ENCODE data around the gene ONECUT2. TPM values are rescaled to one million over a fixed set of nuclear protein-coding genes. Genes with fewer than 3 reads are reported as not detected.
"Not testable (repeated sequence)": the region's sequence is repeated elsewhere in the genome, so short reads cannot be mapped to it uniquely, and the experiment has no call there.

The ONECUT2 gene
- under 1 TPM in 1 of 4 donors, not detected in 3; 0.07 TPM for total RNA-seq

DNA sequence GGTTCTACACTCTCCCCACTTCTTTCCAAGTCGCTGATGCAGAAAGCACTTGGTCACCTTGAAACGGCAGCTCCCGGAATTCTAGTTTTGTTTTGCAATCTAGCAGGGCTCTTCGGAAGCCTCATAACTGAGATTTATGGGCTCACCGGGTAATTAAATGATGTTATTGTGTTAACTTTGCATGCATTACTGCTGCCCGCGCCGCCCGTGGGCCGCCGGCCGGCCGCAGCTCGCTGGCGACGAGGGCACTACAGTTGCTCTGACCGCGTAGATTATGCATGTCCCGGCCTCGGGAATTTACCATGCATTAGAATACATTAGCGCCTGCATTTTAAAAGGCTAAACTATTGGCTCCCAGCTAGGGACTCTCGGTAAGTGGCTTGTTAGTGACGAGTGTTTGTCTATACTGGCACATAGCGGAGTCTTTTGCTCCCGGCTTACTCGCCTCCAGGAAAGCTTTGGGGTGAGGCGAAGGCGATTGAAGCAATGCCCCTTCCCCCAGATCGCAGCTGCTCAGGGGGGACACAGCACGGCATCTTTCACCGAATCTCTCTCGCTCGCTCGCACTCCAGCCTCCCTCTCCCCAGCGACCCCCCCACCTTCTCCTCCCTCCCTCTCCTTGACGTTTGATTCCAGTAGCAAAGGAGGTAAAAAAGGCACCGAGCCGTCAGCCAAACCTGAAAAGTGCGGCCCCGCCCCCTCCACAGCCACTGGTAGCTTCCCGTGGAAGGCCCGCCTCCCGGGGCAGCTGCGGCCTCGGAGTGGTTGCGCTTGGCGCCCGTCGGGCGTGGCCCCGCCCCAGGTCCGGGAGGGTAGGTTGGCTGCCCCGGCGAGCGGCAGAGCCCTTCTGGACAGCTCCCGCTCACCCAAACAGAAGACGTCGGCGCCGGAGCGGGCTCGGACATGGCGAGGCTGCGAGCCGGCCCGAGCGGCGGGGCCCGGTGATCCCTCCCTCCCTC lies at the start of gene ONECUT2:
Gene ONECUT2, plus strand, starts transcription at position 839 of the 959 bp plus-strand sequence. CDS start 343 bp downstream, outside the sequence.
- intact Hi-C loops (cut with DNase I; ENCODE audit: low total_unique reads) = loop anchor here (10.0 kb wide), 1 partner anchor 680 kb away; no protein-coding TSS in a partner anchor

DNA sequence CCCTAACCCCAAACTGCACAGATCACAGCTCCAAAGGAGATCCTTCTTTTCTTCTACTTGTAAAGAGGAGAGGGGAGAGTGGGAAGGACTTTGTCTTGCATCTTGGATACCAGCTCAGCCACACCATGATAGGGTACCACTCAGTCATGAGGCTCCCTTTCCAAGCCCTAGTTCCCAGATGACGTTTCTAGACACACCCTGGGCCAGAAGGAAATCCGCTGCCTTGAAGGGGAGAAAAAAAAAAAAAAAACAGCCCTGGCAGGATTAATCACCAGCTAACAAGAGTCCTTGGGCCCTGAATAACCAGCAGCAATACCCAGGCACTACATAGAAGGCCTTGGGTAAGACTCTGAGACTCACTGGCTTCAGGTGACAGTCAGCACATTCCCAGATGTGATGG lies 45.9 kb upstream of the ONECUT2 start:
- intact Hi-C loops (cut with DNase I; ENCODE audit: low total_unique reads) = no loop called here

More for the DNA sequence above, at the start of gene ONECUT2:
- H3K4me1 ChIP-seq = peaks cover 0 to 12% of the 10 kb centered on the region in 2 donors
- peak within 1 kb of the TSS; percentile 17 to 45 for H3K4me3 ChIP-seq
- no peak within 1 kb of the TSS for H3K27ac ChIP-seq
- peaks cover 27 to 75% of the 10 kb centered on the region in 2 donors for H3K27me3 ChIP-seq
- TF ChIP-seq, protein P1, sequence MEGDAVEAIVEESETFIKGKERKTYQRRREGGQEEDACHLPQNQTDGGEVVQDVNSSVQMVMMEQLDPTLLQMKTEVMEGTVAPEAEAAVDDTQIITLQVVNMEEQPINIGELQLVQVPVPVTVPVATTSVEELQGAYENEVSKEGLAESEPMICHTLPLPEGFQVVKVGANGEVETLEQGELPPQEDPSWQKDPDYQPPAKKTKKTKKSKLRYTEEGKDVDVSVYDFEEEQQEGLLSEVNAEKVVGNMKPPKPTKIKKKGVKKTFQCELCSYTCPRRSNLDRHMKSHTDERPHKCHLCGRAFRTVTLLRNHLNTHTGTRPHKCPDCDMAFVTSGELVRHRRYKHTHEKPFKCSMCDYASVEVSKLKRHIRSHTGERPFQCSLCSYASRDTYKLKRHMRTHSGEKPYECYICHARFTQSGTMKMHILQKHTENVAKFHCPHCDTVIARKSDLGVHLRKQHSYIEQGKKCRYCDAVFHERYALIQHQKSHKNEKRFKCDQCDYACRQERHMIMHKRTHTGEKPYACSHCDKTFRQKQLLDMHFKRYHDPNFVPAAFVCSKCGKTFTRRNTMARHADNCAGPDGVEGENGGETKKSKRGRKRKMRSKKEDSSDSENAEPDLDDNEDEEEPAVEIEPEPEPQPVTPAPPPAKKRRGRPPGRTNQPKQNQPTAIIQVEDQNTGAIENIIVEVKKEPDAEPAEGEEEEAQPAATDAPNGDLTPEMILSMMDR (IDR thresholded peaks at IDR 0.05) = no peak
- no peak for TF ChIP-seq POLR2A (IDR thresholded peaks at IDR 0.05)
- H3K36me3 ChIP-seq = no peaks in the 10 kb centered on the region
- DNase-seq = peak; percentile 77 to 86
- H3K9me3 ChIP-seq = no peaks in the 10 kb centered on the region

DNA sequence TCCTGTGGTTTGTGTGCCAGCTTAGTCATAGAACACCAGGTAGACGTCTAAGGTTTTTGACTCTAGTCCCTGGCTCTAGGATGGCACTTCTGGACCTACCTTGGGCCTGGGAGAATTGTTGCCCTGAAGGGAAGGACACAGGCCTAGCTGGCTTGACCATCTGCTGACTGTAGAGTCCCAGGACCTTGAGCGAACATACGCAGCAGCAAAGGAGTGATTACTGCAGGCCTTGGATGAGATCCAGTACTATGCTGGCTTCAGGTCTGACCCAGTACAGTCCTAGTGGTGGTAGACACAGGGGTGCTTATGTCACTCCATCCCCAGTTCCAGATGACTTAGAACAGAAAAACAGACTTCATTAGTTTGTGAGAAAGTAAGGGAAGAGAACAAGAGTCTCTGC lies 45.1 kb upstream of the ONECUT2 start:
- TF ChIP-seq POLR2A (IDR thresholded peaks at IDR 0.05) = no peak
- TF ChIP-seq, protein P1 (IDR thresholded peaks at IDR 0.05) = no peak

More for the DNA sequence above, 45.9 kb upstream of the ONECUT2 start:
- Histone ChIP-seq H3K27me3 (no peaks in the 10 kb centered on the region), H3K4me3 (no peak overlapping the region), H3K9me3 (no peaks in the 10 kb centered on the region), H3K4me1 (no peaks in the 10 kb centered on the region), H3K27ac (no peak overlapping the region), H3K36me3 (no peaks in the 10 kb centered on the region)
- DNase-seq = no peak
- no peak for TF ChIP-seq POLR2A (IDR thresholded peaks at IDR 0.05)
- TF ChIP-seq, protein P1 (IDR thresholded peaks at IDR 0.05) = no peak

DNA sequence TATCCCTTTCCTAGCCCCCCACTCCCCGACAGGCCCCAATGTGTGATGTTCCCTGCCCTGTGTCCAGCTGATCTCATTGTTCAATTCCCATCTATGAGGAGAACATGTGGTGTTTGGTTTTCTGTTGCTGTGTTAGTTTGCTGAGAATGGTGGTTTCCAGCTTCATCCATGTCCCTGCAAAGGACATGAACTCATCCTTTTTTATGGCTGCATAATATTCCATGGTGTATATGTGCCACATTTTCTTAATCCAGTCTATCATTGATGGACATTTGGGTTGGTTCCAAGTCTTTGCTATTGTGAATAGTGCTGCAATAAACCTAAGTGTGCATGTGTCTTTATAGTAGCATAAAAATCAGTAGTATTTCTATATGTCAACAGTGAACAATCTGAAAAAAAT lies 40.4 kb upstream of the ONECUT2 start:
- H3K4me1 ChIP-seq; H3K36me3 ChIP-seq; intact Hi-C loops (cut with DNase I; ENCODE audit: low total_unique reads); H3K27ac ChIP-seq; H3K27me3 ChIP-seq; H3K4me3 ChIP-seq; H3K9me3 ChIP-seq; DNase-seq: not testable (repeated sequence)

More for the DNA sequence above, 45.1 kb upstream of the ONECUT2 start:
- Histone ChIP-seq H3K36me3 (no peaks in the 10 kb centered on the region), H3K27me3 (no peaks in the 10 kb centered on the region), H3K4me1 (no peaks in the 10 kb centered on the region), H3K9me3 (no peaks in the 10 kb centered on the region), H3K27ac (no peak overlapping the region), H3K4me3 (no peak overlapping the region)
- intact Hi-C loops (cut with DNase I; ENCODE audit: low total_unique reads) = no loop called here
- no peak for DNase-seq

DNA sequence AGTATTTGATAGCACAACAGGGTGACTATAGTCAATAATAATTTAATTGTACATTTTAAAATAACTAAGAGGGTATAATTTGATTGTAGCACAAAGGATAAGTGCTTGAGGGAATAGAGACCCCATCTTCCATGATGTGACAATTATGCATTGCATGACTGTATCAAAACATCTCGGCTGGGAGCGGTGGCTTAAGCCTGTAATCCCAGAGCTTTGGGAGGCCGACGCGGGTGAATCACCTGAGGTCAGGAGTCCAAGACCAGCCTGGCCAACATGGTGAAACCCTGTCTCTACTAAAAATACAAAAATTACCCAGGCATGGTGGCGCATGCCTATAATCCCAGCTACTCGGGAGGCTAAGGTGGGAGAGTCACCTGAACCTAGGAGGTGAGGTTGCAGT lies 38.3 kb upstream of the ONECUT2 start:
- H3K9me3 ChIP-seq; intact Hi-C loops (cut with DNase I; ENCODE audit: low total_unique reads); H3K27me3 ChIP-seq; H3K36me3 ChIP-seq; H3K4me3 ChIP-seq; DNase-seq; H3K27ac ChIP-seq; H3K4me1 ChIP-seq: not testable (repeated sequence)

DNA sequence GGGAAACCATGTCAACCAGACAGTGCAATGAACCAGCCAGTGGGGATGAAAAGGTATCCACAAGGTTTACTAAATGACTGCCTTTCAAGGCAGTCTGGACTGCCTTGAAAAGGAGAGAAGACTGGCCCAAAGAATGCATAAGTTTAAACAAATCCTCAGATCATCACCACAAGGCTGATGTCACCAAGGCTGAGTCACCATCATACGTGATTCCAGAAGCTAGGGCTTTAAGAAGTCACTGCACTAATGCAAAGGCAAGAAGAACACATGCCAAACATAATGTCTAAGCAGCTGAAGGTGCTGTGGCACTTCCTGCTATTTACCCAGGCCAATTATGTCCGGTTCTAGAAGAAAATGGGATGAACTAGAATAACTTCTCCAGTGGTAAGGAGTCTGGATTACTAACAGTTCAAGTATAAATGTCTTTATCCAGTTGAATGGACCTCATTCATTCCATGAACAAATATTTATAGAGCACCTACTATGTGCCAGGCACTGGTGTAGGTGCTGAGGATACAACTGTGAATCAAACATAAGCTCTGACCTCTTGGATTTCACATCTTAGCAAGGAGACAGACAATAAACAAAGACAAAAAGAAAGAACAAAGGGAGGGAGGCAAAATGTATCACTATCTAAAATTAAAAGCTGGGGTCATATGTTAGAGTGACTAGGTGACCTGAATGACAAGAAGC lies 37.6 kb upstream of the ONECUT2 start:
- H3K4me1 ChIP-seq = no peaks in the 10 kb centered on the region
- no peak overlapping the region for H3K4me3 ChIP-seq
- no peak for DNase-seq
- intact Hi-C loops (cut with DNase I; ENCODE audit: low total_unique reads) = no loop called here
- H3K27me3 ChIP-seq = no peaks in the 10 kb centered on the region
- TF ChIP-seq POLR2A (IDR thresholded peaks at IDR 0.05) = no peak
- TF ChIP-seq, protein P1 (IDR thresholded peaks at IDR 0.05) = no peak
- no peaks in the 10 kb centered on the region for H3K36me3 ChIP-seq
- no peak overlapping the region for H3K27ac ChIP-seq
- no peaks in the 10 kb centered on the region for H3K9me3 ChIP-seq

Measured in uterus (tissue), 4 donors.